ENCODE measurements around the gene TMCC3. TPM values are rescaled to one million over a fixed set of nuclear protein-coding genes. Genes with fewer than 3 reads are reported as not detected.

Gene TMCC3
- total and polyA plus RNA-seq, 2 experiments from 2014 or later, result 1.4 to 3.6 TPM

- Histone ChIP-seq H3K36me3 (ENCODE audit: insufficient read depth) (no peaks in the 10 kb centered on the region), H3K4me3 (no peak overlapping the region), H3K27me3 (ENCODE audit: insufficient read depth) (no peaks in the 10 kb centered on the region), H2AFZ (no peak overlapping the region), H3K9me2 (ENCODE audit: insufficient read depth) (no peaks in the 10 kb centered on the region), H3F3A (replicated peaks; ENCODE audit: low read depth) (no peaks in the 10 kb centered on the region), H3K27ac (ENCODE audit: low read depth) (no peak overlapping the region), H3K4me2 (no peak overlapping the region), H3K79me2 (replicated peaks; ENCODE audit: insufficient read depth) (0 out of 2 replicates have a peak, but pooled peaks cover 3% of the 10 kb centered on the region), H4K20me1 (replicated peaks; ENCODE audit: insufficient read depth) (no peaks in the 10 kb centered on the region), H3K4me1 (ENCODE audit: insufficient read depth) (no peaks in the 10 kb centered on the region)
- Mint-ChIP-seq H3K27me3 (ENCODE audit: insufficient read depth, low read depth, poor library complexity) (peaks cover 1% of the 10 kb centered on the region), H3K9me3 (no peaks in the 10 kb centered on the region), H3K36me3 (ENCODE audit: low read depth) (no peaks in the 10 kb centered on the region), H3K4me1 (no peaks in the 10 kb centered on the region; the same call in 2 of the 3 replicates), H3K4me3 (no peak overlapping the region), H3K27ac (no peak overlapping the region)
- TF ChIP-seq NANOG (IDR thresholded peaks at IDR 0.05; ENCODE audit: borderline replicate concordance) (no peak), POLR2AphosphoS5 (IDR thresholded peaks at IDR 0.05; ENCODE audit: low read depth) (no peak), ZNF331 (CRISPR knock-in tag; IDR thresholded peaks at IDR 0.05; ENCODE audit: low read depth) (no peak), CREB1 (CRISPR knock-in tag; IDR thresholded peaks at IDR 0.05; ENCODE audit: low read depth) (no peak), ETS1 (IDR thresholded peaks at IDR 0.05) (no peak), JUNB (IDR thresholded peaks at IDR 0.05; ENCODE audit: unreplicated experiment) (no peak), ZNF114 (CRISPR knock-in tag; IDR thresholded peaks at IDR 0.05) (no peak), ZNF462 (CRISPR knock-in tag; IDR thresholded peaks at IDR 0.05) (no peak)
- ATAC-seq (no peak), DNase-seq (ENCODE audit: low spot score) (no peak)
These were observed 12.8 kb downstream of the TMCC3 start for GRCh38 chr12:94637390-94638113.

All from GM23338 (cell line).